ENCODE data around the gene CT47C1. TPM values are rescaled to one million over a fixed set of nuclear protein-coding genes. Genes with fewer than 3 reads are reported as not detected.

The CT47C1 gene
- total RNA-seq, 6 experiments from 2014 or later, result not detected

DNA sequence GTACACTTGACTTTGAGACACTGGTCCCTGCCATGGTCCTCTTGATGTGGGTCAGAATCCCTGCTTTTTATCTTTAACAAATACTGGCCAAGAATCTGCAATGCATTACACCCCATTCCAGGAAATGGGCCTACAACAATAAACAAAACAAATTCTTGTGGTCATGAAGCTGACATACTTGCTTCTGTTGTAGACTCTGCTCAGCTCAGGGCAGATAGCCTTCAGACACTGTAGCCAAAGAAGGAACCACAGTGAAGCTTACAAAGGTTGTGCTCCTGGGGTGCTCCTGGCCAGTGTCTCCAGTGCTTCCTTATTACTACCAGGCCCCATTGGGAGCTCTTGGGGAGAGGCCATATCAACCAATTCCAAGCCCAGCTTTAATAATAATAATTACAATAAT, 33.0 kb downstream of the CT47C1 start:
- Mint-ChIP-seq H3K4me1 (ENCODE audit: low read depth) (no peaks in the 10 kb centered on the region), H3K27me3 (ENCODE audit: insufficient read depth) (peaks cover 9% of the 10 kb centered on the region), H3K4me3 (no peak overlapping the region), H3K27ac (no peak overlapping the region), H3K36me3 (ENCODE audit: low read depth) (no peaks in the 10 kb centered on the region), H3K9me3 (no peaks in the 10 kb centered on the region)
- DNase-seq, result peak; percentile 9
- TF ChIP-seq, protein P1, sequence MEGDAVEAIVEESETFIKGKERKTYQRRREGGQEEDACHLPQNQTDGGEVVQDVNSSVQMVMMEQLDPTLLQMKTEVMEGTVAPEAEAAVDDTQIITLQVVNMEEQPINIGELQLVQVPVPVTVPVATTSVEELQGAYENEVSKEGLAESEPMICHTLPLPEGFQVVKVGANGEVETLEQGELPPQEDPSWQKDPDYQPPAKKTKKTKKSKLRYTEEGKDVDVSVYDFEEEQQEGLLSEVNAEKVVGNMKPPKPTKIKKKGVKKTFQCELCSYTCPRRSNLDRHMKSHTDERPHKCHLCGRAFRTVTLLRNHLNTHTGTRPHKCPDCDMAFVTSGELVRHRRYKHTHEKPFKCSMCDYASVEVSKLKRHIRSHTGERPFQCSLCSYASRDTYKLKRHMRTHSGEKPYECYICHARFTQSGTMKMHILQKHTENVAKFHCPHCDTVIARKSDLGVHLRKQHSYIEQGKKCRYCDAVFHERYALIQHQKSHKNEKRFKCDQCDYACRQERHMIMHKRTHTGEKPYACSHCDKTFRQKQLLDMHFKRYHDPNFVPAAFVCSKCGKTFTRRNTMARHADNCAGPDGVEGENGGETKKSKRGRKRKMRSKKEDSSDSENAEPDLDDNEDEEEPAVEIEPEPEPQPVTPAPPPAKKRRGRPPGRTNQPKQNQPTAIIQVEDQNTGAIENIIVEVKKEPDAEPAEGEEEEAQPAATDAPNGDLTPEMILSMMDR (IDR thresholded peaks at IDR 0.05), result no peak

DNA sequence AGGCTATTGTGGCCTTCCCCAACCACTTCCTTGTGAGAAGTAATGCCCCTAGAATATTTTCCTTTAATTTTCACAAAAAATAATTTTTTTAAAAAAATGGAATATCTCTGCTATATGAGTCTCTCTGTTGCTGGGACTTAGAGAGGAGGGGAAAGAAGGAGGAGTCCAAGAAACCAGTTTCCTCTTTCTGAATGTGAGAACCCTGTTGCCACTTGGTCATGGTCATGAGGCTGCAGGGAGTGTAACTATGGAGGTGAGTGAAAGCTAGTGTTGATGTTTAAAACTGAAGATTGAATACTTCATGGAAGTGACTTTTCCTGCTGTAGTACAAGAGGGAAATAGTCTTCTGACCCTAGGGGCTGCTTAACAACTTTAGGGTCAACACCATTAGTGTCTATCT, 34.4 kb downstream of the CT47C1 start:
- H3K4me3 Mint-ChIP-seq, result no peak overlapping the region
- TF ChIP-seq, protein P1 (IDR thresholded peaks at IDR 0.05), result no peak
- H3K4me1 Mint-ChIP-seq (ENCODE audit: low read depth), result no peaks in the 10 kb centered on the region
- H3K9me3 Mint-ChIP-seq, result no peaks in the 10 kb centered on the region
- H3K27ac Mint-ChIP-seq, result no peak overlapping the region
- H3K36me3 Mint-ChIP-seq (ENCODE audit: low read depth), result no peaks in the 10 kb centered on the region
- peaks cover 9% of the 10 kb centered on the region for H3K27me3 Mint-ChIP-seq (ENCODE audit: insufficient read depth)
- no peak for DNase-seq

DNA sequence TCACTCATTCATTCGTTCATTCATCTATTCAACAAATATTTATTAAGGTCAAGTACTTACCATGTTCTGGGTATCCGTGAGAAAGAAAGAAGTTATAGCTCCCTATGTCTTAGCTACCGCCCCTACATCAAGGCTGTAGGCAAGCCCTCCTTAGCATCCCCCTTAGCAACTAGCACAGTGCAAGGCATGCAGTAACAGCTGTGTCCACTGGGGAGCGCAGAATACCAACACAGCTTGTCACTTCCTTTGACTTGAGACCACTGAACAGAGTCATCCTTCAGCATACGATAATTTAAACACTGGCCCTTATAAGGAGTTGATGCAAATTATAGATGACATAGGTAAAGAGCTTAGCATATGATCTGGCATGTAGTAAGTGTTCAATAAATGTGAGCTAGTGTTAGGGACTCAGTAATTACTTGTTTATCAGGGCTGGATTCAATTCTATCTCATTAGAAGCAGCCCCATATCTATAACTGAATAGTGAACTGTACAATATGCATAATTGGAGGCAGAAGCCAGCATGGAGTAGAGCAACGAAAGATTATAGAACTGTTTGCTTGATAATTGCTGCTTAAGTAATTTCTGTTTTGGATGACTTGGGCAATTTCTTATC, 46.1 kb downstream of the CT47C1 start:
- TF ChIP-seq, protein P1 (IDR thresholded peaks at IDR 0.05), result peak; percentile 78
- peaks cover 17% of the 10 kb centered on the region for H3K27me3 Mint-ChIP-seq (ENCODE audit: insufficient read depth)
- no peaks in the 10 kb centered on the region for H3K9me3 Mint-ChIP-seq
- no peak overlapping the region for H3K27ac Mint-ChIP-seq
- peak; percentile 32 for DNase-seq
- H3K36me3 Mint-ChIP-seq (ENCODE audit: low read depth), result no peaks in the 10 kb centered on the region
- H3K4me3 Mint-ChIP-seq, result no peak overlapping the region
- H3K4me1 Mint-ChIP-seq (ENCODE audit: low read depth), result no peaks in the 10 kb centered on the region

DNA sequence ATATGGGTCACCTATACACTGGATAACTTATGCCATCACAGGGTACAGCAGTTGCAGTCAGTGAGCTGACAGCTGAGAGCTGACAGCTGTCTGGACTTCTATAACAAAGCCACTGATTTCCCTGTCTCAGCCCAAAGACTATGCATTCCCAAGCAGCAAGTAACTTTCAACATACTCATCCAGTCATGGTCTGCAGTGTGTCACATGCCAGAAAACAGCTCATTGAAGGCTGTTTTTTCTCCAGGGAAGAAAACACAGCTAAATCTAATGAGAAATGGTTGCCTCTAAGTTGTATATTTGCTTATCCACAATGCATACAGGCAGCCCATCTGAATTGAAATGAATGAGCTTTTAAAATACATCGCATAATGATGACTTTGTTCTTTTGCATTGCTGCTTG, 48.5 kb downstream of the CT47C1 start:
- TF ChIP-seq, protein P1 (IDR thresholded peaks at IDR 0.05), result no peak
- no peak overlapping the region for H3K4me3 Mint-ChIP-seq
- H3K4me1 Mint-ChIP-seq (ENCODE audit: low read depth), result no peaks in the 10 kb centered on the region
- H3K36me3 Mint-ChIP-seq (ENCODE audit: low read depth), result no peaks in the 10 kb centered on the region
- no peak overlapping the region for H3K27ac Mint-ChIP-seq
- DNase-seq, result peak; percentile 17
- peaks cover 11% of the 10 kb centered on the region; the same call in 1 of the 2 replicates for H3K27me3 Mint-ChIP-seq (ENCODE audit: insufficient read depth)
- H3K9me3 Mint-ChIP-seq, result no peaks in the 10 kb centered on the region

Other genes starting within 250 kb of the CT47C1 start
- gene ZCCHC12, start 249.2 kb upstream of the CT47C1 start, total RNA-seq (2021; fragmentation: NEBNext Ultra II Directional; extraction: Animal tissue kit (Norgen Biotek cat#: 25700)), result not detected
- not detected for gene LONRF3, start 98.4 kb upstream of the CT47C1 start, total RNA-seq (2021; fragmentation: NEBNext Ultra II Directional; extraction: Animal tissue kit (Norgen Biotek cat#: 25700))
- gene KIAA1210, start 54.8 kb downstream of the CT47C1 start, total RNA-seq (2021; fragmentation: NEBNext Ultra II Directional; extraction: Animal tissue kit (Norgen Biotek cat#: 25700)), result not detected
- gene PGRMC1, start 163.3 kb downstream of the CT47C1 start, total RNA-seq (2021; fragmentation: NEBNext Ultra II Directional; extraction: Animal tissue kit (Norgen Biotek cat#: 25700)), result 100 to 1,000 TPM; 145 to 161 (median 151) TPM